K562 (cell line): ENCODE data around the gene TUBA4B. TPM values are rescaled to one million over a fixed set of nuclear protein-coding genes. Genes with fewer than 3 reads are reported as not detected.

ENCODE experiments used
- CBFA2T3 ChIP-seq: fragments of 450-650 bp; IDR thresholded peaks from 2 replicates; pipeline ENCODE4 v1.6.1; 2017
- CXXC5 ChIP-seq: fragments of 250-450 bp; sonication (Bioruptor Pico); IDR thresholded peaks from 2 replicates; pipeline ENCODE4 v1.8.0; 2022; ENCODE audit warnings: inconsistent platforms, mild to moderate bottlenecking, moderate library complexity
- E2F4 ChIP-seq: sonication (generic); formaldehyde crosslinking; IDR thresholded peaks from 2 replicates; pipeline ENCODE4 v1.8.0; 2022; ENCODE audit warnings: mild to moderate bottlenecking, low read depth, missing genetic modification reagents
- MIER1 ChIP-seq: fragments of 450-650 bp; IDR thresholded peaks from 2 replicates; pipeline ENCODE4 v1.6.1; 2016; ENCODE audit warnings: antibody characterized with exemption, mild to moderate bottlenecking, low read depth
- MNT ChIP-seq, 2 experiments: fragments of 450-650 bp; conservative IDR thresholded peaks; 2 replicates each; pipeline ENCODE4 v1.6.1; 2017; ENCODE audit warnings: mild to moderate bottlenecking in 2 of 2, moderate library complexity in 2 of 2
- PHTF2 ChIP-seq: fragments of 250-450 bp; sonication (Bioruptor Pico); IDR thresholded peaks from 2 replicates; pipeline ENCODE4 v1.5.0; 2021; ENCODE audit warnings: mild to moderate bottlenecking
- RAD21 ChIP-seq, 2 experiments: fragments of 250-450 bp in 1 of 2; fragments of 450-650 bp in 1 of 2; sonication (Bioruptor Pico) in 1 of 2; formaldehyde crosslinking in 1 of 2; IDR thresholded peaks in 1 of 2; conservative IDR thresholded peaks in 1 of 2; 2 replicates each; pipeline versions ENCODE4 v1.4.0 to v1.8.0; 2020 to 2022; ENCODE audit warnings: mild to moderate bottlenecking in 2 of 2, moderate library complexity in 1 of 2
- RB1 ChIP-seq: fragments of 450-650 bp; IDR thresholded peaks from 2 replicates; pipeline ENCODE4 v1.6.1; 2017; ENCODE audit warnings: low read depth, mild to moderate bottlenecking
- REST ChIP-seq, 2 experiments: fragments of 450-650 bp; formaldehyde crosslinking in 1 of 2; IDR thresholded peaks; 2 replicates each; pipeline versions ENCODE4 v1.4.0 to v1.6.1; 2014 to 2020; ENCODE audit warnings: mild to moderate bottlenecking in 2 of 2, borderline replicate concordance in 1 of 2, low read depth in 1 of 2
- SMAD4 ChIP-seq: fragments of 250-450 bp; sonication (Bioruptor Pico); conservative IDR thresholded peaks from 2 replicates; pipeline ENCODE4 v1.8.0; 2021; ENCODE audit warnings: inconsistent platforms, mild to moderate bottlenecking, moderate library complexity
- STAT5B ChIP-seq: fragments of 250-450 bp; sonication (Bioruptor Pico); IDR thresholded peaks from 2 replicates; pipeline ENCODE4 v1.8.0; 2021; ENCODE audit warnings: mild to moderate bottlenecking, inconsistent platforms
- TRIM24 ChIP-seq, 2 experiments: fragments of 450-650 bp; IDR thresholded peaks; 2 replicates each; pipeline ENCODE4 v1.6.1; 2016
- ZNF280A ChIP-seq: fragments of 450-650 bp; IDR thresholded peaks from 2 replicates; pipeline ENCODE4 v1.6.1; 2018; ENCODE audit warnings: mild to moderate bottlenecking, low read depth; ENCODE audit not compliant: partially characterized antibody
- polyA plus RNA-seq, 8 experiments: library from polyadenylated mRNA; depleted of rRNA in 4 of 8; stranded (reverse) in 5 of 8; unstranded in 3 of 8; fragments of >200 nt; fragmentation: Nextera tagmentation in 2 of 8; fragmentation: Illumina TruSeq in 1 of 8; extraction: Ambion mirVana in 2 of 8; extraction: Trizol in 1 of 8; gene quantifications; 2 replicates each; pipeline versions ENCODE4 v1.2.1 to v1.2.3, GENCODE V29; 2011 to 2014; ENCODE audit warnings: inconsistent platforms in 1 of 8, missing spikeins in 1 of 8
- total RNA-seq, 7 experiments: library from RNA; depleted of rRNA in 6 of 7; stranded (reverse); fragments of >200 nt in 6 of 7; fragmentation: Illumina TruSeq in 2 of 7; extraction: Trizol in 2 of 7; gene quantifications; 2 replicates each; pipeline versions ENCODE4 v1.2.1 to v1.2.3, GENCODE V29; 2011 to 2021; ENCODE audit warnings: low replicate concordance in 1 of 7

TUBA4B gene
- total and polyA plus RNA-seq, 9 of the 15 experiments (the other 6 are each of a cell fraction or from before 2014, with no cell fraction given) = 0.04 TPM; not detected in 8

- TF ChIP-seq REST (IDR thresholded peaks at IDR 0.05; ENCODE audit: borderline replicate concordance) = peak; percentile 99
- TF ChIP-seq REST (CRISPR knock-in tag; IDR thresholded peaks at IDR 0.05; ENCODE audit: low read depth) = peak; percentile 99
- no peak for TF ChIP-seq PHTF2 (CRISPR knock-in tag)
- TF ChIP-seq MNT (conservative IDR thresholded peaks at IDR 0.05) = peak; percentile 84 to 90
- TF ChIP-seq RAD21 (CRISPR knock-in tag; conservative IDR thresholded peaks at IDR 0.05 in 1 of 2, IDR thresholded peaks at IDR 0.05 in 1 of 2) = no peak
- TF ChIP-seq RB1 = peak; percentile 62; the same call in 1 of the 2 replicates
- peak; percentile 53; the same call in 1 of the 2 replicates for TF ChIP-seq SMAD4 (CRISPR knock-in tag)
- peak; percentile 98 for TF ChIP-seq MIER1
- 0 out of 2 replicates have a peak, but pooled peaks have one; percentile 8 for TF ChIP-seq E2F4 (CRISPR knock-in tag)
- TF ChIP-seq CBFA2T3 = 0 out of 2 replicates have a peak, but pooled peaks have one; percentile 28
- no peak for TF ChIP-seq ZNF280A
- TF ChIP-seq CXXC5 = peak; percentile 48; the same call in 1 of the 2 replicates
- TF ChIP-seq TRIM24 (IDR thresholded peaks at IDR 0.05) = peak in 1 of 2 experiments; percentile 69; a peak in 2 of 4 replicates
- no peak for TF ChIP-seq STAT5B (CRISPR knock-in tag)
Measured at GRCh38 chr2:219308142-219309101, 55.4 kb downstream of the TUBA4B start (continued).
